HCEC 1CT (cell line): ENCODE results near the gene DLX4.

Source experiments
- DNase-seq: peaks from one replicate; pipeline ENCODE4 v3.0.0-alpha.2; 2017

Gene DLX4

GRCh38 chr17:49949634-49950033 lies 19.4 kb upstream of the DLX4 start:
- no peak for DNase-seq

- DNase-seq, result no peak
These were observed 17.5 kb upstream of the DLX4 start for GRCh38 chr17:49951362-49952082.

GRCh38 chr17:49952209-49952911 lies 16.6 kb upstream of the DLX4 start:
- peak; percentile 54 for DNase-seq

GRCh38 chr17:49952912-49953497 lies 16.0 kb upstream of the DLX4 start:
- DNase-seq, result no peak

GRCh38 chr17:49955157-49955556 lies 13.8 kb upstream of the DLX4 start:
- DNase-seq, result no peak

- no peak for DNase-seq
These were observed 12.2 kb upstream of the DLX4 start for GRCh38 chr17:49956780-49957179.

- DNase-seq, result no peak
These were observed 11.6 kb upstream of the DLX4 start for GRCh38 chr17:49957350-49957749.

- no peak for DNase-seq
These were observed 10.3 kb upstream of the DLX4 start for GRCh38 chr17:49958723-49959122.

GRCh38 chr17:49959183-49959935 lies 9.6 kb upstream of the DLX4 start:
- DNase-seq, result no peak

- no peak for DNase-seq
These were observed 6.2 kb upstream of the DLX4 start for GRCh38 chr17:49962599-49963308.

- no peak for DNase-seq
These were observed 5.7 kb upstream of the DLX4 start for GRCh38 chr17:49963309-49963625.

- no peak for DNase-seq
These were observed 5.2 kb upstream of the DLX4 start for GRCh38 chr17:49963626-49964302.

- DNase-seq, result no peak
These were observed 4.7 kb upstream of the DLX4 start for GRCh38 chr17:49964303-49964768.

- DNase-seq, result no peak
These were observed 4.0 kb upstream of the DLX4 start for GRCh38 chr17:49964769-49965523.

- no peak for DNase-seq
These were observed 3.5 kb upstream of the DLX4 start for GRCh38 chr17:49965524-49965909.

GRCh38 chr17:49966767-49967166 lies 2.2 kb upstream of the DLX4 start:
- DNase-seq, result no peak

- no peak for DNase-seq
These were observed 1.8 kb upstream of the DLX4 start for GRCh38 chr17:49967205-49967604.

GRCh38 chr17:49967621-49968404 lies 1.2 kb upstream of the DLX4 start:
- no peak for DNase-seq

GRCh38 chr17:49968405-49969133 lies 421 bp upstream of the DLX4 start:
- DNase-seq, result peak; percentile 35

- no peak for DNase-seq
These were observed 902 bp downstream of the DLX4 start for GRCh38 chr17:49969795-49970389.
